NCI-H1092 treated with DMSO at 0.1 percent for 48 hours (cell line): ENCODE results near the gene LPP.

Source experiments
- DNase-seq: peaks from one replicate; lab custom pipeline; 2025; lab: John Stamatoyannopoulos, UW

The LPP gene

DNA sequence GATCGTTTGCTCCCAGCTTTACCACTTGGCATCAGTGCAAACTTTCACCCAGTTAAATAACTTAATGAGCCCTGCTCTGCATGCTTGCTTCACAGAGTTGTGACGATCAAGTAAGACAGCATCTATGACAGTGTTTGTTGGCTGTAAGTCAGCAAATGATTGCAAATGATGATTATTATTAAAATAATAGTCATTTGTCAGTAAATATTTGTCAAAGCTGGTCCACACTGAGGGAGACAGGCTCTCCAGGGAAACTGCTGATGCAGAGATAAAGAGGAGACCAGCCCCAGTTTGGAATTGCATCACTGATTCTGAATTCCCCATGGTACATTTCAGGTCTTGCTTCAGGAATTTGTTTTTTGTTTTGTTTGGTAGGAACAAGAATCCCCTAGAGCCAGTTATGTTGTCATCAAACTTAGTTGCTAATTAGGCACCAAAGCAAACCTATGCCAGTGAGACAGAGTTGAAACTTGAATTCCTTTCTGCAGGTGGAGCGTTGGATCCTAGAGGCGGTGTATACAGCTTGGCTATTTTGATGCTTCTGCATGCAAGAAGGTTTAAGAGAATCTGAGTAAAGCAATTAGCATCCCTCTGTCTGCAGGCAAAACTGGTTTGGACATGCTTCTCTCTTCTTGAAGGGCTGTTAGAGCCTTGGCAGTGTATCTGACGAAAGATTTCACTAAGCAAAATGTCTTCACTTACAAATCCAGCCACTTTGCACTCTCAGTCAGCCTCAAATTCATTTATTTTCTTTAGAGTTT lies 679.2 kb downstream of the LPP start:
- no peak for DNase-seq

DNA sequence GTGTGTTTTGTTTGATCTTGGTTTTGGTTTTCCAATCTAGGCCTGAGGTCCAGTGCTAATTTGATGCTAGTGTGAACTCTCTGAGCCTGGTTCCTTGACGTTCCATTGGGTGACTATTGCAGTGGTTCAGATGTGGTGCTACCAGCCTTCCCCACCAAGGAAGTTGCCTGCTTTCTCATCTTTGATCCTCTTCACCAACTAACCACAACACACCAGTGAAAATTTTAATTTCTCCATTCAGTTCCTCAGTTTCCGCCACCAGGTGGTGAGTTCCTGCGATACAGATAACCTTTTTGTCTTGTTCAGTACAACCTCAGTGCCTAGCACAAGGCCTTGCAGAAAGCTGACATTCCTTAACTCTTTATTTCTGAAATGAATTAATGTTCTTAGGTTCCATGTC lies 680.4 kb downstream of the LPP start:
- no peak for DNase-seq

DNA sequence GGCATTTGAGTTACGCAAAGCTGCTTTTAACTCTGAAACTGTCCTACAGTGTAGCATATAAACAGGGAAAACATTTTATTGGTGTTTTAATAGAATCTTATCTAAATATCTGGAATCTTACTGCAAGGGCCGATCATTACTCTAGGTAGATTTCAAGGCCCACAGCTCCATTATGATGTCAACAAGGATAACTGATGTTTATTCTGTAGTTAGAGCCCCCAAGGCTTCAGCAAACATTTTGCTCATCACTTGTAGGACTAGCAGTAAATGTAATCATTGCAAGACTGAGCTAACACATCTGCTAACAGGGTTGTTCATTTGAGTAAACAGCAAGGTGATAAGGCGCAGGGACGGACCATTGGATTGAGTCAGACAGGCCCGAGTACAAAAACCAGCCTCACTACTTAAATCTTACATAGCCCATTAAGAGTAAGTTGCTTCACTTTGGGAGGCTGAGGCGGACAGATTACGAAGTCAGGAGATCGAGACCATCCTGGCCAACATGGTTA lies 685.3 kb downstream of the LPP start:
- DNase-seq: no peak

DNA sequence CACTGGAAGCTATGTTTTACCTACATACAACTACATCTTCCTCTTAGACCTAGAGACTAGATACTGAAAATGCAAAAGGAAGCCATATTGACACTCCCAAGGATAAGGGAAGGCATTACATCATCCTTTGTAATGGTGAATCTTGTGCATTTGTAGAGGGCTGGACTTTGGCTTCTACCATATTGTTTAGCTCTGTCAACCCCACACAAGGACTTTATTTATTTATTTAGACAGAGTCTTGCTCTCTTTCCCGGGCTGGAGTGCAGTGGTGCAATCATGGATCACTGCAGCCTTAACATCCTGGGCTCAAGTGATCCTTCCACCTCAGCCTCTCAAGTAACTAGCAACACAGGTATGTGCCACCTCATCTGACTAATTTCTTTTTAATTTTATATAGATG lies 686.3 kb downstream of the LPP start:
- no peak for DNase-seq

DNA sequence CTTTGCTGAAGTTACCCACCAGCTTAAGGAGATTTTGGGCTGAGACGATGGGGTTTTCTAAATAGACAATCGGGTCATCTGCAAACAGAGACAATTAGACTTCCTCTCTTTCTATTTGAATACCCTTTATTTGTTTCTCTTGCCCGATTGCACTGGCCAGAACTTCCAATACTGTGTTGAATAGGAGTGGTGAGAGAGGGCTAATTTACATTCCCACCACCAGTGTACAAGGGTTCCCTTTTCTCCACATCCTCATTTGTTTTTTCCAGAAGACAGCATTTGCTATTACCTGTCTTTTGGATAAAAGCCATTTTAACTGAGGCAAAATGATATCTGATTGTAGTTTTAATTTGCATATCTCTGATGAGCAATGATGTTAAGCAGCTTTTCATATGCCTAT lies 687.9 kb downstream of the LPP start:
- DNase-seq: no peak

DNA sequence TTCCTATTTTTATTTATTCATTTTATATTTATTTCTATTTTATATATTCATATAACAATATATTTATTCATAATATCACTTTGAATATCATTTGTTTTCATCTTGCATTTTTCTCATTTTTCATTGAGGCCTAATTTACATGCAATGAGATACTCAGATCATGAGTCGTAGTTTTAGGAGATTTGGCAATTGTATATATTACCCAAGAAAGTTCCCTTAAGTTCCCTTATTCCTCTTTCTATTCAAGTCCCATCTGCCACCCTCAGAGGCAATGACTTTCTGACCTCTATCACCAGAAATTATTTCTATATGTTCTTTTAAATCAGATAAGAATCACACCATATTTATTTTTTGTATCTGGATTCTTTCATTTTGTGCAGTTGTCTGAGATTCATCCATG lies 688.7 kb downstream of the LPP start:
- no peak for DNase-seq

DNA sequence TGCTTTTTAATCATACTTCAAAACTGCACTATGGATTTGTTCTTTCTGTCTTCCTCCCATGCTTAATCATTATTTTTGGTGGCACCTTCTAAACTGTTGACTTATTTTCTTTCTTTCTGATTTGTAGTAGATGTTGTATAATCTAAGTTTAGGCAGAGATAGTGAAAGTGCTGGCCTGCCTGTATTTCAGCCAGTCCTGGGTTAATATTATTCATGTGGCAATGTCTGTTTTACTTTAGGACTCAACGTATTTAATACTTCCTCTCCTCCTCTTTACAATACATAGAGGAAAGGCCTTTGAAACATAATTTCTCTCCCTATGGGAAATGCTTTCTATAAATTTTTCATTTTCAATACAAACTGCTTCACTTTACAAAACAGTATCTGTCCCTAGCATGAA lies 690.1 kb downstream of the LPP start:
- no peak for DNase-seq

DNA sequence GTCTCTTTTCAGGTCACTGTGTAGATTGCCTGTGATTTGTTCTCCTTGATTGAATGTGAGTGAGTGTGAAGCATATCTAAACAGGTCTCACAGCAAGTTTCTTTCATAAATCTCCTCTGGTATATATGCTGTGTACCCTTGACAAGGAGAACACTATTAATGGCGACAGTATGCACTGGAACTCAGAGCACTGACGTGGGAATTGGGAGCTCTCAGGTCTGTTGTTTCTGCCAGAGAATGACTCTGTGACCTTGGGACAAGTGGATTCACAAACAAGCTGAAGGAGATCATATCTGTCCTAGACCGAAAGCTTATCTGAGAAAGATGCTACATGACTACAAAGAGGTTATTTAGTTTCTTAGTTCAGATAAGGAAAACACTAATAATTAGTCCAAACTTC lies 691.6 kb downstream of the LPP start:
- DNase-seq: no peak

DNA sequence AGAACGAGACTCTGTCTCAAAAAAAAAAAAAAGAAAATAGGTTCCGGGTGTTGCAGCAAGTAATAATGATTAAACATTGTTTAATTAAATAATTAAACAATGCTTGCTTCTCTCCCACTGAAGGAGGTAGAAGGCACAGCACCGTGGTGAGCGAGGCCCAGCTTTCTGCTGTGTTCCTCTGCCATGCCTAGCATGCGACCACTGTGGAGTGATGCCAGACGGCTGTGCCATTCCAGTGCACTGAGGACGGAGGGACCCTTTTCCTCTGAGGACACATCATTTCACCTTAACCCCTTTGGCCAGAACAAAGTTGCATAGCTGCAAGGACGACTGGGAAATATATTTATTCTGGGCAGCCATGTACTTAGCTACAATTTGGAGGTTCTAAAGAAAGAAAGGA lies 695.0 kb downstream of the LPP start:
- no peak for DNase-seq

DNA sequence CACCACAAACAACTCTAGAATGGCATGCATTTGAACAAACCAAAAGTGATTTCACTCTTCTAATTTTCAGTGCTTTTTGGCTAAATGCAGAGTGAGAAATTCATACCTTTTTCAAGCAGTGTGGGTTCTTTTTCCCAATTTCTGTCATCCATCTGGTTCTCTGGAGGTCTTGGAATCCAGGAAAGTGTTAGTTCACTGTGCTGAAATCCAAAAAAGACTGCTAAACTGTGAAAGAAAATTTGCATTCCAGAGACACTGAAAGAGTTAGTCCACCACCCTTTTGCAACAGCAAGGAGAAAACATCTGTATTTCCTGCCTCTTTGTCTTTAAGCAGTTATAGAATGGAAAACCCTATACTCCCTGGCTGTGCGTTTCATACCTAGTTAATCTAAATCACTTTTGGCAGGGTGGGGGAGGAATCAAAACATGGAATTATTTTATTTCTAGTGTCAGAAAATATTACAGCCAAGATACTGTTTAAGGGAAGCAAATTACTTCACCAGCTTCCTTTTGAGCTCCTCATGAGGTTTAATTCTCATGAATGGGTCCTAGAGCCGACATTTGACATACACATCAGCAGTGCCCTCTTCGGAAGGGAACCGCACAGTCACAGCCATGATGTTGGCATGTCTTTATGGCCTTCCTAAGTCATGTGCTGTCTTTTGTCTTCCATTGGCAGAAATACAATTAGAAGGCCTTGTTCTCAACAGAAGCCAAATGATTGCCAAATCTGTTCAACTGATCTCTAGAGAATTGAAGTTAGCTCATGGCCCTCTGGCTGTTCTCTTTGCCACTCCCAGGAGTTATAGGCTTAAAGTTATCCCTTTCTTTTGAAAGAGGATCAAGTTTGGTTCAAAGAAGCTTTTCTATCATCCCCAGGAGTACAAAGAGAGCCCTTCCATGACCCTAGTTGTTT lies 700.2 kb downstream of the LPP start:
- DNase-seq: no peak

DNA sequence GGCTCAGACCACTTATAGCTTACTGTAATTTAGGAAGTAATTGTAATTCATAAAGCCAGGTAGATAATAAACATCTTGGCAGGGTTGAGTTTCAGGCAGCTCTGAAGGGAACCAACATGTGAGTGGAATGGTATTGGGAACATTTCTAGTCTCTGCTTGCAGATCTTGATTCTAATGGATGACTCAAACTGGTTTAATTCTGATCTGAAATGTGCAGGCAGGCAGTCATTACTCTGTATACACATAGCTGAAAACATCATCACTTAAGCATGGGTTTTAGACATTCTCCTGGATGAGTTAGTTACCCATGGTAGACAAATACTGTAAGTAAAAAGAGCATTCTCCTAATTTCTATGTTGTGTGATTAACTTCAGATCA lies 700.8 kb downstream of the LPP start:
- no peak for DNase-seq

DNA sequence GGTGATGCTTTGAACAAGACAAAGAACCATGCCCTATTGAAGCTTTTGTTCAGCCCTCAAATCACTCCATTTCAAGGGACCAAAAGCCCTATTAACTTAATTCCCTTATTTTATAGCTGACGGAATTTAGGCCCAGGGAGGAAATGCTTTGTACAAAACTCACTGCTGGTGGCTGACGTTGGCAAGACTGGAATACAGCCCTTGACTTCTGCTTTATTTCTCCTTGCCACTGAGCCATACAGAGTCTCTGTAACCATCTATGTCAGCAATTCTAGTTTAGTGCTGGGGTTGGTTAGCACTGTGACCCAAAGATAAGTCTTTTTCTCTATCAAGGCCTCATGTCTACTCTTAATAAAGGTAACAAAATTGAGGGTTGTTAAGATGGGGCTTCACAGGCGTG lies 701.7 kb downstream of the LPP start:
- DNase-seq: no peak

DNA sequence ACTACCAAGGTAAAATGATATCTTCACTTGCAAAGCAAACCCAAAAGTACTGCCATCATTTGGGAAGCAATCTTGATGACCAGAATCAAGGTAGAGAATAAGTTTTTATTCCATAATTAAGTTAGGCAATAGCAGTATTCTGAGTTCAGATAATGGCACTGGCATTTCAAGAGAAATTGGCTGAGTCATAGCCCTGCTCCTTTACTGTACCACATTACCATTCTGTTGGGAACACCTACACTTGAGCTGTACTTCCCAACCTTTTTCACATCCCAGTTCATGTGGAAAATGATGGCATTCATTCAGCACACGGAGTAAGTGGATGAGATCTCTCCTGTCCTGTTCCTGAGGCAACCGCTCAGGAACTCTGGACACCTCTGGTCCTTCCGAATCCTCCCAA lies 706.2 kb downstream of the LPP start:
- DNase-seq: no peak

DNA sequence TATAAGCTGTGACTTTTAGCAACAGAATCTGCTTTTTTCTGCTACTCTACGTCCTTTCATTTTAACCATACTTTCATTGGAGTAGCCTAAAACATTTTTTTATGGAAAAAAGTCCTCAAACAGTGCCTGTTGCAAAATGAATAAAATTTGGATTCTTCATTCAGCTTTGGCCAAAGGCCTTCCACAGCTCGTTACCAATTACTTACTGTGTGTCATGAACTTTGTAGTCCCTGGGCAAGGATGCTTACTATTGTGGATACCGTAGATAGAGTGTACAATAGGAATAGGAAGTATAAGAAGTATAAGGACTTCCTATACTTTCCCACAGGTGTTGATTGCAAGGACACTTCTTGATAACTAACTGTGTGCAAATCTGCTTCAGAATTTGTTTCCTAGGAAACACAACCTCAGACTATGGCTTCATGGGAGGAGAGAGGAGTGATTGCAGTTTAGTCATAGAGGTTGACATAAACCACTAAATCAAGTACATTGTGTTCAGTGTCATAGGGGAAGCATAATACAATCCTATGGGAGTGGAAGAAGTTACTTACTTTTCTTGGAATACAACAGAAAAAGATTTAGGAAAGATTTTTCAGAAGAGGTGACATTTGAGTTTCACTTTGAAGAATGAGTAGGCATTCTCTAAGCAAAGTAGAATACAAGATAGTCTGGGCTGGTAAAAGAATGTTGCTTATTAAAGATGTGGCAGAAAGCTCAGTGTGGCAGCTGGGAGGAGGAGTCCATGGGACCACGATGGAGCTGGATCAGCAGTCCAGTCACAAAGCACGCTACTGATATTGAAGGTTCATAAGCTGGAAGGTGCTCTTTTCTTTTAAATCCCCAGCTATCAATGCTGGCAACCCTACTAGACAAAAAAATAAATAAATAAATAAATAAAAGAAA lies 708.1 kb downstream of the LPP start:
- no peak for DNase-seq

DNA sequence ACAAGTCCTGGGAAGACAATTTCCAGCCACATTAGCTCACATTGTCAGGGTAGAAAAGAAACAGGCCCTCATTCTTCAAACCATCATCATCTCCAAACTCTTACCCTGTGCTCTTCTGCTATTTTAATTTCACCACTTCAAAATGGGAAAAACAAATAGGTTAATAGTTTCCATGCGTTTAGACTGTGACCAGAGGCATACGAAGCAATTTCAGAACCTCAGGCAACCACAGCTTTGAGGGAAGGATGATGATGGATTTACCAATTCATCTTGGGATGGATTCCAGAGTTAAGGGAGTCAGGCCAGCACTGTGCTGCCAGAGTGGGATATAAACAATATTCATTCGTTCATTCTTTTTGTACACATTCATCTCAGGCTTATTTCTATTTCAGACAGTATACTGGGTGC lies 710.0 kb downstream of the LPP start:
- no peak for DNase-seq

DNA sequence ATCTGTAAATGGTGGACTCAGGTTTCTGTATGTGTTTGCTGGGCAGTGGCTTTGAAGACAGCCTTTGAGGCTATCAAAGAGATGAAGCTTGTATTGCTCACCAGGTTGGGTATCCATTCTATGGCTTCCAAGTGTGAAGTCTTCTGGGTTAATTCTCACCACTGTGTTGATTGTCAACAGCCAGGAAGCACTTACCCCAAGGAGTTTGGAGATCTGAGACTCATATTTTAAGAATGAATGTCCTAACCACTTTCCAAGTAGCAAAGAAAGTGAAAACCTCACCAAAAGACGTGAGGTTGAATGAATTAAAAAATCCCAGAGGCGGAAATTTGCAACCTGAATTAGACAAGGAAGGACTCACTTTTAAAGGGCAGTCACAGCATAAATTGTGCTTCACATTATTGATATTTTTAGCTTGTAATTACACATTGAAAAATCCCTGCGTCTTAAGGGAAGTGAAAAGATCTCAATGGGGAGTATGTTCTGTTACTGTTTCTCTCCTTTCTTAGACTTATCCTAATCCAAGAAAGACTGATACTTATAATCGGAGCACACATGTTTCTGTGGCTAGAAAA lies 713.8 kb downstream of the LPP start:
- no peak for DNase-seq

DNA sequence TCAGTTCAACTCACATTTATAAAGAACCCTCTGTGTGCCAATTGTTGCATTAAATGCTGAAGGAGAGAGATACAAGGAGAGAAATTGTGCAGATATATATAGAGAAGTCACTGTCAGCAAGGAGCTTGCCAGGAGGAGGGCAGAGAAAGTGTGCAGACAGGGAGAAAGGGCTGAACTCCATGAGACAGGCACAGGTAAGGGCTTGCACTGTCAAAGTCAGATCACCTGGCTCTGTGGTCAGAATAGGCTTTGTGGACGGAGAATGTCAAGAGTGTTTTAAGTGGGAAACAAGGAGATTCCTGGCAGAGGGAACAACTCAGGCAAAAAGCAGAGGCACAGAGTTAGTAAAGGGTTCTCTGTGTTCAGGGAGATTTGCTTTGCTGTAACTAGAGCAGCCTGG lies 714.8 kb downstream of the LPP start:
- DNase-seq: no peak

DNA sequence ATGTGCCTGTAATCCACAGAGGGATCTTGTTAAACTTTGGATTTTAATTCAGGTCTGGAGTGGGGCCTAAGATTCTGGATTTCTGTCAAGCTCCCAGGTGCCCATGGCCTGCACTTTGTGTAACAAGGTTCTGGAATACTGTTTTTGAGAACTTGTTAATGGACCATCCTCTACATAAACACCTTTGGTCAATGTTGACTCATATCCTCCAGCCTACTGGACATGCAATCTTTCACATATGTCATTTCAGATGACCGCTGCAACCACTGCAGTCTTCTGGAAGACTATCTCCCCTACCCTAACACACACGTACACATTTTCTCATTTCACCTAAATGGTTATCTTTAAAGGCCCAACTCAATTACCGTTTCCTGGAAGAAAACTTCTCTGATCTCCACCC lies 715.7 kb downstream of the LPP start:
- no peak for DNase-seq

DNA sequence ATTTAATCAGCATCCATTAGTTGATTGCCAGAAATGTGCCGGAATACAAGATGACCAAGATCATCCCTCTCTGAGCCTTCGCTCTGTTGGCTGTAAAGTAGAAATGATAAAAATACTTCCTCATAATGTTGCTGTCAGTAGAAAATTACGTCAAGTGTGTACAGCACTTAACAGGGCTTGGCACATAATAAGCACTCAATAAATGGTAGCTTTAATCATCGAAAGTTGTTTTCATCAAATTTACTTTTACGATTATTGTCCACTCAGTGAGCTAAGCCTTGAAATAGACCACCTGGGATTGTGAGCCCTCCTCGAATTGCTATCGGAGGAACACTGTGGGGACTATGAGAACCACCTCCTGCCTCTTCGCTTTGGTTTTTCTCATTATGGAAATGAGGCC lies 716.5 kb downstream of the LPP start:
- no peak for DNase-seq

DNA sequence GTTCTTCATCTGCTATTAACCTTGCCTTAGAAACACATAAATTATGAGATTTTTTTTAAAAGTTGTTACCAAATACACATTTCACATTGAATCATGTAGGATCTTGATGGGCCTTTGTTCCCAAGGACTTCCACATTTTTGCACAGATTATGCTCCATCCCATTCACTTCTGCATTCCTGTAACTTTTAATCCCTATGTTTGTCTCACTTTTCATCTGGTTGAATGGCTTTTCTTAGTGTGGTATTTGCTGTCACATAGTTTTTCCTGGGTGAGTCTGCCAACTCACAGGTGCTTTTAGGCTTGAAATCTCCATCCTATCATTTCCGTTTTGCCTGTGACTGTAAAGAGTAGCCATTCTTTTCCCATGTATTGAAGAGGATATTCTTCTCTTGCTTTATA lies 720.6 kb downstream of the LPP start:
- no peak for DNase-seq

DNA sequence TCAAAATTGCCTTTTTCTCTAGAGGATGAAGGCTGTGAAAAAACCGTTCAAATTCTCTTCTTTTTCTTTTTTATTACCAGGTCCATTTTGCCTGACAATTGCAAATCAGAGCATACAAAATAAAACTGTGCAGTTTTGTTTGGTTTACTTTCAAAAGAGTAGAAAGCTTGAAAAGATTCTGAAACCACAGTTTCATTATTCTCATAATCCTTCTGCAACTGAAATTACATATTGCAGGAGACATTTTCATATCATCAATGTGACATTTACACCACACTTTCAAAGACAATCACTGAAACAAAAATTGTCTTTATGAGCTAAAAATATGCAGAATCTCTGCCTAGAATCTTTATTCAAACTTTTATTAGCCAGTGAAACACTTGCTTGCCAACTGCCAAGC lies 721.5 kb downstream of the LPP start:
- no peak for DNase-seq

DNA sequence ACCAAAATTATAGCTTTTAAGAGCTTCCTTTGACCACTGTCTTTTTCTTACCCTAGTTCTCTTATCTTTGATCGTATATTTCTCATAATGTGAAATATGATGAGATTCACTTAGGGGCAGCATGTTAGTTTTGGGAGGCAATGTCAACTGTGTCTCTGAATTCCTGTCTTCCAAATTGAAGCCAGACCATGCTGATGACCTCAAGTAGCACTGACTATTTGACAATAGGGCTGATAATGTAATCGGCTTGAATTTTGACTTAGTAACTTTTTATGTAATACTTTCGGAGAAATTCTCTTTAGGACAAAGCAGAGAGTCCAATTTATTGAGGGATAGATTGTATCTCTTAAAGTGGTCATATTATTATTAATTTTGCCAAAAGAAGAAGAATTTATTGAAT lies 722.4 kb downstream of the LPP start:
- no peak for DNase-seq
